CD4-positive, CD25-positive, alpha-beta regulatory T cell (primary cell): ENCODE measurements around the gene RAB3GAP2. TPM values are rescaled to one million over a fixed set of nuclear protein-coding genes. Genes with fewer than 3 reads are reported as not detected.

ENCODE experiments used
- ATAC-seq, 2 donors: fragments of 150-1000 bp; cut with Tn5 transposase; one replicate each; pipeline ENCODE4 v1.10.0; 2021; ENCODE audit warnings: low read depth in 2 of 2, moderate number of reproducible peaks in 2 of 2, moderate library complexity in 1 of 2
- DNase-seq, 3 donors: peaks; one replicate each; pipeline versions ENCODE4 v3.0.0 to v3.0.0-alpha.2; 2012 to 2022; ENCODE audit warnings: mixed read lengths in 1 of 3
- H3K27ac ChIP-seq: one replicate; pipeline ENCODE4 v1.7.0; 2013; ENCODE audit warnings: mild to moderate bottlenecking, low read length; ENCODE audit not compliant: insufficient read depth, poor library complexity, severe bottlenecking
- H3K27me3 ChIP-seq: one replicate; pipeline ENCODE4 v1.7.0; 2013; ENCODE audit warnings: low read length; ENCODE audit not compliant: control insufficient read depth, insufficient read depth
- H3K36me3 ChIP-seq: one replicate; pipeline ENCODE4 v1.7.0; 2013; ENCODE audit warnings: mild to moderate bottlenecking, low read length, moderate library complexity; ENCODE audit not compliant: control insufficient read depth, insufficient read depth
- H3K4me1 ChIP-seq: 2 replicates; pipeline ENCODE4 v1.7.0; 2013; ENCODE audit warnings: mild to moderate bottlenecking, low read length; ENCODE audit not compliant: insufficient read depth, control insufficient read depth, poor library complexity, severe bottlenecking
- H3K4me3 ChIP-seq: one replicate; pipeline ENCODE4 v1.7.0; 2013; ENCODE audit warnings: low read depth, mild to moderate bottlenecking, low read length, moderate library complexity
- H3K9me3 ChIP-seq, 2 experiments: 1 replicate in 1 of 2; 2 replicates in 1 of 2; pipeline ENCODE4 v1.7.0; 2013; ENCODE audit warnings: low read length in 2 of 2, mild to moderate bottlenecking in 1 of 2, moderate library complexity in 1 of 2; ENCODE audit not compliant: control insufficient read depth in 2 of 2
- H3K27ac Mint-ChIP-seq, 3 donors: one replicate each; pipeline ENCODE4 v1.8.0; 2020 to 2022; ENCODE audit warnings: mild to moderate bottlenecking in 3 of 3, mixed read lengths in 3 of 3, moderate library complexity in 2 of 3
- H3K27me3 Mint-ChIP-seq: one replicate; pipeline ENCODE4 v1.8.0; 2022; ENCODE audit warnings: mild to moderate bottlenecking, mixed read lengths
- H3K36me3 Mint-ChIP-seq: one replicate; pipeline ENCODE4 v1.8.0; 2020; ENCODE audit warnings: mixed read lengths
- H3K4me1 Mint-ChIP-seq, 4 donors: one replicate each; pipeline ENCODE4 v1.8.0; 2020 to 2022; ENCODE audit warnings: mixed read lengths in 4 of 4, mild to moderate bottlenecking in 1 of 4
- H3K4me3 Mint-ChIP-seq, 4 donors: one replicate each; pipeline ENCODE4 v1.8.0; 2020 to 2022; ENCODE audit warnings: mild to moderate bottlenecking in 4 of 4, mixed read lengths in 4 of 4, moderate library complexity in 3 of 4
- H3K9me3 Mint-ChIP-seq, 7 donors: one replicate each; pipeline ENCODE4 v1.8.0; 2020 to 2022; ENCODE audit warnings: mixed read lengths in 7 of 7, mild to moderate bottlenecking in 3 of 7, moderate library complexity in 2 of 7
- polyA plus RNA-seq, 4 donors: library from polyadenylated mRNA; unstranded; fragments of 300-500 nt; fragmentation: Illumina TruSeq; gene quantifications; one replicate each; pipeline ENCODE4 v1.2.3, GENCODE V29; 2021
- total RNA-seq: library from RNA; stranded (reverse); gene quantifications from one replicate; pipeline ENCODE4 v1.2.3, GENCODE V29; 2022

Gene RAB3GAP2
- total and polyA plus RNA-seq, 5 donors from 2014 or later, result 13.7 to 48.0 (median 22.0) TPM

DNA sequence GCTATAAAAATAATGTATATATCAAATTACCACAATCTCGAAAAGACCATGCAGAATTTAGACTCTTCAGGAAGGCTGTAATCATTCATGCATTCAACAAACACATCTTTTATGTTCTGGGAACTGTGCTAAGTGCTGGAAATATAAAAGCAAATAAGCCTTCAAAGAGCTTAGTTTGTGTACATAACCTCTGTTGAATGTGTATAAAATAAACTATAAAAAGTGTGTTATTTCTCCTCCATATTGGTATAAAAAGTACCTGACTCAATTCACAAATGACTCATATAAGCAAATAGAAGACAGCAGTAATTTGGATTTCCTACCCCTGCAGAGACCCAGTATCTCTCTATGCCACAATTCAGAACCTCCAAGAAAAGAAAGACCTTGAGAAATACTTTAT, 36.8 kb downstream of the RAB3GAP2 start:
- H3K27ac Mint-ChIP-seq, result no peak overlapping the region

GRCh38 chr1:220233927-220234326, 38.3 kb downstream of the RAB3GAP2 start:
- H3K27ac Mint-ChIP-seq, result no peak overlapping the region
- DNase-seq (no peak), ATAC-seq (no peak)
- no peak overlapping the region for H3K4me3 Mint-ChIP-seq
- H3K27me3 Mint-ChIP-seq, result no peaks in the 10 kb centered on the region
- H3K4me1 Mint-ChIP-seq, result peaks cover 15 to 26% (median 21%) of the 10 kb centered on the region in 4 donors
- no peaks in the 10 kb centered on the region for H3K9me3 Mint-ChIP-seq
- H3K27ac ChIP-seq, result no peak overlapping the region
- H3K9me3 ChIP-seq, result no peaks in the 10 kb centered on the region
- peaks cover 23% of the 10 kb centered on the region for H3K36me3 Mint-ChIP-seq
- H3K27me3 ChIP-seq, result no peaks in the 10 kb centered on the region
- H3K4me1 ChIP-seq, result no peaks in the 10 kb centered on the region
- H3K4me3 ChIP-seq, result no peak overlapping the region
- H3K36me3 ChIP-seq, result peaks cover 19% of the 10 kb centered on the region

More for the DNA sequence above, 36.8 kb downstream of the RAB3GAP2 start:
- ATAC-seq (no peak), DNase-seq (no peak)
- Histone ChIP-seq H3K4me1 (no peaks in the 10 kb centered on the region), H3K27me3 (no peaks in the 10 kb centered on the region), H3K27ac (no peak overlapping the region), H3K9me3 (no peaks in the 10 kb centered on the region), H3K36me3 (peaks cover 19% of the 10 kb centered on the region), H3K4me3 (no peak overlapping the region)
- peaks cover 22% of the 10 kb centered on the region for H3K36me3 Mint-ChIP-seq
- H3K4me1 Mint-ChIP-seq, result peaks cover 10 to 24% (median 20%) of the 10 kb centered on the region in 4 donors
- no peaks in the 10 kb centered on the region for H3K27me3 Mint-ChIP-seq
- H3K9me3 Mint-ChIP-seq, result no peaks in the 10 kb centered on the region
- no peak overlapping the region for H3K4me3 Mint-ChIP-seq

DNA sequence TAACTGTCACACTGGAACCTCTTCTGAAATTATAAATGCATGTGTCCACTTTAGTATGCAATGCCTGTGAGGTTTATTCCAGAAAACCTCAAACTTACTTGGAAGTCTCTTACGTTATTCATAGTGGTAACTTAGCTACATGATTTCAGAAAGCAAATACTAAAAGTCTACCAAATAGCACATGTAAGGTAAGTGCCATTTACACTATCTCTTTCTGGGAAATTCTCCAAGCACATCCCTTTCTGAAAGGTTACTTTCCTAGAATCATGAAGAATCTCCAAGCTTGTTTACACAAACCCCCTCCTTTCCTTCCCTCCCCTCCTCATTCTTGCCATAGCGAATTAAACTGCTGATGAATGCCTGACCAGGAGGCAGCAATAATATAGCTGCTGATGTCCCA, 42.5 kb downstream of the RAB3GAP2 start:
- Histone ChIP-seq H3K36me3 (peaks cover 38% of the 10 kb centered on the region), H3K27ac (no peak overlapping the region), H3K4me1 (peaks cover 3% of the 10 kb centered on the region), H3K27me3 (no peaks in the 10 kb centered on the region), H3K4me3 (no peak overlapping the region), H3K9me3 (no peaks in the 10 kb centered on the region)
- Mint-ChIP-seq H3K27ac (no peak overlapping the region), H3K9me3 (no peaks in the 10 kb centered on the region), H3K4me1 (peaks cover 37 to 49% (median 42%) of the 10 kb centered on the region in 4 donors), H3K4me3 (no peak overlapping the region), H3K27me3 (no peaks in the 10 kb centered on the region), H3K36me3 (peaks cover 43% of the 10 kb centered on the region)
- DNase-seq (no peak), ATAC-seq (no peak)

GRCh38 chr1:220227393-220227792, 44.9 kb downstream of the RAB3GAP2 start:
- Histone ChIP-seq H3K4me1 (peaks cover 3% of the 10 kb centered on the region), H3K4me3 (no peak overlapping the region), H3K27me3 (no peaks in the 10 kb centered on the region), H3K36me3 (peaks cover 35% of the 10 kb centered on the region), H3K27ac (no peak overlapping the region), H3K9me3 (no peaks in the 10 kb centered on the region)
- Mint-ChIP-seq H3K9me3 (no peaks in the 10 kb centered on the region), H3K36me3 (peaks cover 39% of the 10 kb centered on the region), H3K4me1 (peaks cover 48 to 68% (median 55%) of the 10 kb centered on the region in 4 donors), H3K27ac (peak overlapping the region in 2 of 3 donors; percentile 38 to 64), H3K27me3 (no peaks in the 10 kb centered on the region), H3K4me3 (no peak overlapping the region)
- DNase-seq (no peak), ATAC-seq (no peak)

DNA sequence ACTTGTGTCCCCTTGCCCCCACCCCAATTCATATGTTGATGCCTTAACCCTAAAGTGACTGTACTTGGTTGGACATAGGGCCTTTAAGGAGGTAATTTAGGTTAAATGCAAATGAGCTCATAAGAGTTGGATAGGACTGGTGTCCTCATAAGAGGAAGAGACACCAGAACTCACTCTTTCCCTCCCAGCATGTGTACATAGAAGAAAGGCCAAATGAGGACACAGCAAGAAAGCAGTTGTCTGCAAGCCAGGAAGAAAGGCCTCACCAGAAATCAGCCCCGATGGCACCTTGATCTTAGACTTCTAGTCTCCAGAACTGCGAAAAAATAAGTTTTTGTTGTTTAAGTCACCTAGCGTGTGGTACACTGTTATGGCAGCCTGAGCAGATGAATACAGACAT, 45.5 kb downstream of the RAB3GAP2 start:
- Mint-ChIP-seq H3K9me3 (no peaks in the 10 kb centered on the region), H3K4me3 (no peak overlapping the region), H3K27ac (peak overlapping the region; percentile 24 to 47 (median 34)), H3K4me1 (peaks cover 49 to 68% (median 56%) of the 10 kb centered on the region in 4 donors), H3K36me3 (peaks cover 34% of the 10 kb centered on the region), H3K27me3 (no peaks in the 10 kb centered on the region)
- Histone ChIP-seq H3K36me3 (peaks cover 31% of the 10 kb centered on the region), H3K27me3 (no peaks in the 10 kb centered on the region), H3K4me1 (peaks cover 3% of the 10 kb centered on the region), H3K4me3 (no peak overlapping the region), H3K27ac (no peak overlapping the region), H3K9me3 (no peaks in the 10 kb centered on the region)
- ATAC-seq, result no peak
- no peak for DNase-seq

DNA sequence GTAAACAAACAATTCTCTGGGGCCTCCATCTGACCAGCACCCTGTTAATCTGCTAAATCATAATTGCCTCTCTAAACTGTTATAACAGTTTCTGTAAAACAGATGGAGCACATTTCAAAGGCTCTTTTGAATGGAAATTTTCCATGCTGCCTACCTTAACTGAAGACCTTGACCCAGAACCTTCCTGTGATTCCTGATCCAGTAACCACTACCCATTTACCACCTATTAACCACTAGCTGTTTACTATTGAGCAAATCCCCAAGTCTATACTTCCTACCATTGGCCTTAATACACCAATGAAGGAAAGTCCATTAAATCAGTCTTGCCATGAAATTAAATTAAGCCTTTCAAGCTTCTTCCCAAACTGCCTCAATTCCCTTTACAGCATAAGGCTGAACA, 46.3 kb downstream of the RAB3GAP2 start:
- Histone ChIP-seq H3K4me1 (peaks cover 3% of the 10 kb centered on the region), H3K27me3 (no peaks in the 10 kb centered on the region), H3K4me3 (no peak overlapping the region), H3K27ac (no peak overlapping the region), H3K9me3 (no peaks in the 10 kb centered on the region), H3K36me3 (peaks cover 25% of the 10 kb centered on the region)
- no peaks in the 10 kb centered on the region for H3K9me3 Mint-ChIP-seq
- peaks cover 53 to 68% (median 55%) of the 10 kb centered on the region in 4 donors for H3K4me1 Mint-ChIP-seq
- ATAC-seq, result no peak
- peak overlapping the region in 1 of 3 donors; percentile 24 for H3K27ac Mint-ChIP-seq
- no peak overlapping the region for H3K4me3 Mint-ChIP-seq
- H3K27me3 Mint-ChIP-seq, result no peaks in the 10 kb centered on the region
- H3K36me3 Mint-ChIP-seq, result peaks cover 26% of the 10 kb centered on the region
- no peak for DNase-seq

- Mint-ChIP-seq H3K27ac (peak overlapping the region; percentile 37 to 72 (median 60)), H3K9me3 (no peaks in the 10 kb centered on the region), H3K4me1 (peaks cover 49 to 74% (median 60%) of the 10 kb centered on the region in 4 donors), H3K4me3 (no peak overlapping the region), H3K36me3 (peaks cover 21% of the 10 kb centered on the region), H3K27me3 (no peaks in the 10 kb centered on the region)
- no peak overlapping the region for H3K4me3 ChIP-seq
- H3K27me3 ChIP-seq, result no peaks in the 10 kb centered on the region
- H3K4me1 ChIP-seq, result peaks cover 3% of the 10 kb centered on the region
- no peak overlapping the region for H3K27ac ChIP-seq
- H3K36me3 ChIP-seq, result peaks cover 23% of the 10 kb centered on the region
- DNase-seq (no peak), ATAC-seq (no peak)
- no peaks in the 10 kb centered on the region for H3K9me3 ChIP-seq
Measured at GRCh38 chr1:220224611-220225124, 47.6 kb downstream of the RAB3GAP2 start.

- Histone ChIP-seq H3K27me3 (no peaks in the 10 kb centered on the region), H3K27ac (no peak overlapping the region), H3K9me3 (no peaks in the 10 kb centered on the region), H3K4me1 (peaks cover 3% of the 10 kb centered on the region), H3K36me3 (peaks cover 23% of the 10 kb centered on the region), H3K4me3 (no peak overlapping the region)
- no peak overlapping the region for H3K4me3 Mint-ChIP-seq
- no peak for ATAC-seq
- peak overlapping the region in 1 of 3 donors; percentile 8 for H3K27ac Mint-ChIP-seq
- H3K4me1 Mint-ChIP-seq, result peaks cover 49 to 80% (median 66%) of the 10 kb centered on the region in 4 donors
- no peaks in the 10 kb centered on the region for H3K27me3 Mint-ChIP-seq
- DNase-seq, result no peak
- H3K9me3 Mint-ChIP-seq, result no peaks in the 10 kb centered on the region
- peaks cover 21% of the 10 kb centered on the region for H3K36me3 Mint-ChIP-seq
Measured at GRCh38 chr1:220224033-220224432, 48.2 kb downstream of the RAB3GAP2 start.
